H1 (cell line): ENCODE measurements around the gene OR13J1. TPM values are rescaled to one million over a fixed set of nuclear protein-coding genes. Genes with fewer than 3 reads are reported as not detected.

ENCODE experiments used
- BACH1 ChIP-seq: IDR thresholded peaks from 2 replicates; pipeline ENCODE4 v1.6.1; 2012; ENCODE audit warnings: low read length, improper control_type of control experiment
- CBX8 ChIP-seq: fragments of 300-800, 300-1000 bp; sonication (generic); IDR thresholded peaks from 2 replicates; pipeline ENCODE4 v1.7.1; 2016; ENCODE audit warnings: low read depth, low read length, borderline replicate concordance
- CEBPB ChIP-seq: IDR thresholded peaks from 2 replicates; pipeline ENCODE4 v1.6.1; 2012; ENCODE audit warnings: low read depth, low read length
- RAD21 ChIP-seq, 2 experiments: IDR thresholded peaks in 1 of 2; conservative IDR thresholded peaks in 1 of 2; 2 replicates each; pipeline ENCODE4 v1.6.1; 2011; ENCODE audit warnings: low read depth in 2 of 2, low read length in 2 of 2, improper control_type of control experiment in 1 of 2, inconsistent platforms in 1 of 2, mild to moderate bottlenecking in 1 of 2, moderate library complexity in 1 of 2
- polyA plus RNA-seq, 7 experiments: library from polyadenylated mRNA; depleted of rRNA in 3 of 7; stranded (reverse) in 5 of 7; unstranded in 2 of 7; fragments of >200 nt in 5 of 7; fragments of 200-250 nt in 2 of 7; gene quantifications; 1 replicate in 5 of 7; 2 replicates in 1 of 7; 4 replicates in 1 of 7; pipeline versions ENCODE4 v1.2.1 to v1.2.3, GENCODE V29; 2011 to 2013; ENCODE audit warnings: missing spikeins in 2 of 7, mixed read lengths in 2 of 7
- total RNA-seq: library from RNA; stranded (reverse); fragmentation: NEBNext Ultra II Directional; extraction: Animal tissue kit (Norgen Biotek cat#: 25700); gene quantifications from 2 replicates; pipeline ENCODE4 v1.2.1, GENCODE V29; 2021

Gene OR13J1
- total and polyA plus RNA-seq, 2 of the 8 experiments (the other 6 are each of a cell fraction or from before 2014, with no cell fraction given), result not detected

DNA sequence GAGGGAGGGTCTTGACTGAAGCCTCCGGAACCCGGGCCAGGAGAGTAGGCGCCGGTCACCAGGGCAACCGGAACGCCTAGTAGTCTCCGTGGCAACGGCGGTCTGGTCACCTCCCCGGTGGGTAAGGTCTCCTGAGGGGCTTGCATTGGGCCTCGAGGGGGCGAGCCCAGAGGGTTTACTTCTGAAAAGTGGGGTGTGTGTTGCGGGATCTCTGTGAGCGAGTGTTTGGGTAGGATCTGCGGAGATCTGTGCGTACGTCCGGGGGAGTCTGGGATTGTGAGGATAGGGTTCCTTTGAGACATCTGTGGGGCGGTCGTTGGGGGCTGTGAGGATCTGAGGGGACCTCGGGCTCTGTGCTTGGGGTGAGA, 41.5 kb downstream of the OR13J1 start, which contains the start of gene FAM221B (continued):
- no peak for TF ChIP-seq CBX8
- TF ChIP-seq CEBPB, result no peak
- no peak for TF ChIP-seq BACH1
- TF ChIP-seq RAD21 (IDR thresholded peaks at IDR 0.05 in 1 of 2, conservative IDR thresholded peaks at IDR 0.05 in 1 of 2; ENCODE audit: low read depth in 2 of 2, low read length in 2 of 2), result no peak
